NCI-H1694 treated with DMSO at 0.1 percent for 48 hours (cell line): ENCODE data around the gene SKI.

ENCODE experiments used
- DNase-seq: peaks from one replicate; lab custom pipeline; 2025; lab: John Stamatoyannopoulos, UW

The SKI gene

DNA sequence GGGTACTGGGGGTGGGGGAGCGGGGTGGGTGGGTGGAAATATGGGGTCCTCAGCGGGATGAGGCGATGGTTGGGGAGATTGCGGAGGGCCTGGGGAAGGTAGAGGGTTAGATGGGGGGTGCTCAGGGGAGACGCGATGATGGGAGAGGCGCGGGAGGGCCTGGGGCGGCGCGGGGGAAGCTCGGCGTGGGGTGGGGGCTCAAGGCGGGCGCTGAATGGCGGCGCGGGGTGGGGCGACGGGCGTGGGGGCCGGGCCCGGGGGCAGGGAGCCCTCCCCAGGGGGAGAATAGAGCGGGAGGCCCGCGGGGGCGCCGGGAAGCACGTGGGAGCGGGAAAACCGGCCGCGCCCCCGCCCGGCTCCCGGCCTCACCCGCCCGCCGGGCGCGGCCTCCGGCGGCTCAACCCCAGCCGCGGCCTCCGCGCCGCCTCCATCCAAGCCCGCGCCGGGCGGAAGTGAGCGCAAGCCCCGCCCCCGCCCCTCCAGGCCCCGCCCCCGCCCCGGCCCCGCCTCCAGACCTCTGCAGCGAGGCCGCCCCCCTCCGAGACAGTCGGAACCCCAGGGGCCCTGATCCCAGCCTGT lies 33.7 kb upstream of the SKI start, which contains the start of gene FAAP20:
TSS of gene FAAP20 (minus strand) at position 454 of the 579 bp plus-strand sequence. CDS start at position 431, 23 bp downstream.
- no peak for DNase-seq

DNA sequence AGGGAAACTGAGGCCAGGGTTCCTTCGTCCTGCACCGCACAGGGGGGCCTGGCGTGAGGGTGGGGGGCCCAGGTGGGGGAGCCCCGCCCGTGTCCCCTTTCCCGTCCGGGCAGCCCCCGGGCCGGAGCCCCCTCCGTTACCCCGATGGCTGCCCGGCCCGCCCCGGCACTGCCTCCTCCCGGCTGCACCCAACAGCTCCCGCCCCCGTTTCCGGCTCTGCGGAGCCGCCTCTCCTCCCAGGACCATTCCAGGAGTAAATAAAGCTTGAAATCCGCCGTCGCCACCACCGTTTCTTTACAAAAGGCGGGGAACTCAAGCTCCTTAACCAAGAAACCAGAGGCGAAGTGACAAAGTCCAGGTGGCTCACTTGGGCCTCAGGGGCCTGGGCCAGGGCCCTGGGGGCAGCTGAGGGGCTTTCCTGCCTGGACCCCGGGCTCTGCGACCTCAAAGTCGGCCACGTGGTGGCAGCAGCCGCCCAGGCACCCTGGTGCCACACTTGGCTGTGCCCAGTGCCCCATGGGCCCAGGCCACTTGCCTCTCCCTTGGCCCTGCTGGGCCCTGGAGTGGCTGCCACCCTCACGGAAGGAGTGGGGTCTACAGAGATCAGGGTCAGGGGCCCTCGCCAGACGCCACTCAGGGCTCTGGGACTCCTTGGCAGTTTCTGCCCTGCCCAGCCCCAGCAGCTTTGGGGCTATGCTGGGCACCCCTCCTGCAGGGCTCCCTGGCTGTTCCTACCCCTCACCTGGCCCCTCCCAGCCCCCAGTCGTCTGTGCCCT lies 33.0 kb upstream of the SKI start:
- peak; percentile 53 for DNase-seq

DNA sequence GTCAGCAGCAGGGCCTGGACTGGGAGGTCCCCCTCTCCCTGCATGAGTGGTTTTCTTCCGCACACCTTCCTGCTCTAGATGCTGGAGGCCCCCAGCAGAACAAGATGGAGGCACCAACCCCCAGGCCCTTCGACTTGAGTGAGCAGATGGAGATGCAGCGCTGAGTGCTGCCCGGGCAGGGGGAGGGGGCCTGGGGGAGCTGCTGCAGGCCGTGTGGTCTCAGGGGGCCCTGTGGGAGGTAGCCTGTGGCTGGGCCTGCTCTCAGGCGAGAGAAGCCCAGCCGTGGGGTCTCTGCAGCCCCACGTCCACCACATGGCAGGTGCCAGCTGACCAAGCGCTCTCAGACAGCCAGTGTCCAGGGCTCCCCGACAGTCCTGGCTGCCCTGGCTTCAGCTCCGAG lies 32.3 kb upstream of the SKI start:
- no peak for DNase-seq

DNA sequence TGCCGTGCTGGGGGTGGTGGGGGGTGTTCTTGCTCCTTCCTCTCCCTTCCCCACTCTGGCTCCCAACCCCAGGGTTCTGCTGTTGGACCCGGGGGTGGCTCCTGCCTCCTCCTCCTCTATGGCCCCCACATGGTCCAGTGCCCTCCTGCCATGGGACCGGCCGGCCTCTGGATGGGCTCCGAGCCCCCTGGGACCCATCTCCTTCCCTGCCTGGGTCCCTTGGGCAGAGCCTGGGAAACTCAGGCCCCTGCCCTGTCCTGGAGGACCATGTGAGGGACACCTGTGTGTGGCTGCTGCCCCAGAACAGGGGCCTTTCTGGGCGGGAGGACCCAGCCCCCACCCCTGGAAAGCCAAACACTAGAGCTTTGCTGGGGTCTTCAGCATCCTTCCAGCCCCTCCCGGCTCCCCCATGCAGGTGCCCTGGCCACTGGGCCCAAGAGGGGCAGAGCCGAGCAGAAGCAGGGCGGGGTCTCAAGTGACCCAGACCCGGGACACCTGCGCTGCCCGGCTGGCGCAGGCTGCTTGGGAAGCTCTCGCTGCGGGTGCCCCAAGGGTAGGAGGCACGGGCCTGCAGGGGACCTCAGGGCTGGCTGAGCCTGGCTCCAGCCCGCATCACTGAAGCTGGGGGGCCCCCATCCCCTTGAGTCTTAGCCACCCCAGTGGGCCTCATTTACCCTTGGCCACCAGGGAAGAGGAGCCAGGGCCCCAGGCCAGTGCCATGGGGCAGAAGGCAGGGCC lies 31.0 kb upstream of the SKI start:
- no peak for DNase-seq

DNA sequence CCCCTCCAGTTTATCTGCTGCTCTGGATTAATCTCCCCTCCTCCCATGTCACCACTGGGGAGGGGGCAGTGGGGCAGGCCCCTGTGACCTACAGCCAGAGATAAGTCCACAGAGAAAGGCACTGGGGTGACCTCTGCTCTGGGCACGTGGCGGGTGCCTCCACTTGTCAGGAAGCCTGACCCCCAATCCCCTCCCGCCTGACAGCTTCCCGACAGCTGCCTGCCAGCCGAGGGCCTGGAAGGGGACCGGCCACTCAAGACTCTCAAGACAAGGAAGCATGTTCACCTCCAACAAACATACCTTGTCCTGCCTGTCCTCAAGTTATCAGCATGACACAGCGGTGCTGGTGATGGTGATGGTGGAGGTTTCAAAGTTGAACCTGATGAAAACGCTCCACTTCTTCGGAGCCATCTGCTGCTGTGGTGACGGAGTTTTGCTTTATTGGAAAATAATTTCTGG lies 30.4 kb upstream of the SKI start:
- DNase-seq = no peak

DNA sequence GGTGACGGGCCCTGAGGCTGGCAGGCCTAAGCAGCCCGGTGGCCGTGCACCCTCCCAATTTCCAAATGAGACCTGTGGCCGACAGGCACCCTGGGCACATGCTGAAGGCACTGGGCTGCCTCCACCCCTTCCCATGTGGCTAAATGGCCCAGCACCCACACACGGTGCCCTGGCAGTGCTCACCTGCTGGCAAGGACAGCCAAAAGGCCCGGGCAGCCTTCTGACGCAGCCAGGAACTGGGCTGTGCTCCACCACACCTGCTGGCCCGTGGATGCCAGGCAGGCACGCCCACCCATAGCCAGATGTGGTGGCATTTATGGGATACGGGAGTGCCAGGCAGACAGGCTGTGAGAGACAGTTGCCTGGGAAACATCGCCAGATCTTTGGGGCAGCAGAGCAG lies 29.5 kb upstream of the SKI start:
- DNase-seq = no peak

DNA sequence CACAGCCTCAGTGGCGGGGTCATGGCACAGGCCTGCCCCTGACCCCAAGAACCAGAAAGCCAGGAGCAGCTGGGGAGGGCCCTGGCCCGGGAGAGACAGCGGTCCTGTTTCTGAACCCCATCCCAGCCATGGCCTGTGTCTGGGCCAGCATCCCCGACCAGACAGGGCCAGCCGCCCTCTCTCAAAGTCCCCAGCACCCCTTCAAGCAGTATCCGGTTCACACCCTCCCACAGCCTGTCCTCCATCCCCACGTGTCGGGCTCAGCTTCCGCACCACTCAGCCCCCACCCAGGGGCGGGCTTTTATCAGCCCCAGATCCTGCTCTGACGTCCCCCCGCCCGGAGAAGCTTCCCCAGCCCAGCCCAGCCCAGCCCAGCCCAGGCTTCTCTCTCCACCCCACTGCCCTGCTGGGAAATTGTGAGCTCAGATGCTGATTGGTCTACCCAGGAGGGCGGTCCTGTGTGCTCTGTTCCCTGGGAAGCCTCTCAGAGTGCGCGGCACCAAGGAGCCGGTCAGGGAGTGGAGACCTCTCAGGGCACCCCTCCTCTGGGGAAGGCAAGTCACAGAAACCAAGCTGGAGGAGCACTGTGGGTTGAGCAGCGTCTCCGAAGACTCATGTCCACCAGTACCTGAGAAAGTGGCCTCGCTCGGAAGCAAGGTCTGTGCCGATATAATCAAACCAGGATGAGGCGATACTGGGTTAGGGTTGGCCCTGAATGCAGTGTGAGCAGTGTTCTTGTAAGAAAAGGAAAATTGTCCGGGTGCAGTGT lies 28.9 kb upstream of the SKI start:
- DNase-seq = peak; percentile 15

DNA sequence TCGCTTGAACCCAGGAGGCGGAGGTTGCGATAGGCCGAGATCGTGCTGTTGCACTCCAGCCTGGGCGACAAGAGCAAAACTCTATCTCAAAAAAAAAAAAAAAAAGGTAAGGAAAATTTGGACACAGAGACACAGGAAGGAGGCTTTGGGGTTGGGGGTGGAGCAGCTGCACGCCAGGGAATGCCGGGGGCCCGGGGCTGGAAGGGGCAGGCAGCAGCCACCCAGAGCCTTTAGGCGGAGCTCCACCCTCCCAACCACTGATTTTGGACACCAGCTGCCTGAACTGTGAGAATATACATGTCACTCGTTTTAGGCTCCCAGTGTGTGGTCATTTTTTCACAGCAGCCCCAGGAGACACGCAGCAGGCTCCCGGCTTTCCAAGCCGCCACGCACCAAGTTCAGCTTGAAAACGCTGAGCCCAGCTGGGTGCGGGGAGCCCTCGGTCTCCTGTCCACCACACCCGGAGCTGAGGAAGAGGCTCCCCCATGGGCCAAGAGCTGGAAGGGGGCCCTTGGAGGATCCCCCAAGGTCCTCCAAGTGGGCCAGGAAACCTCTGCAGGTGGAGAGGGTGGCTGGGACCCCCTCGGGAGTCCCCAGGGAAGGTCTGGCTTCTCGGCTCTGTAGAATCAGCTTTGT lies 27.7 kb upstream of the SKI start:
- no peak for DNase-seq

DNA sequence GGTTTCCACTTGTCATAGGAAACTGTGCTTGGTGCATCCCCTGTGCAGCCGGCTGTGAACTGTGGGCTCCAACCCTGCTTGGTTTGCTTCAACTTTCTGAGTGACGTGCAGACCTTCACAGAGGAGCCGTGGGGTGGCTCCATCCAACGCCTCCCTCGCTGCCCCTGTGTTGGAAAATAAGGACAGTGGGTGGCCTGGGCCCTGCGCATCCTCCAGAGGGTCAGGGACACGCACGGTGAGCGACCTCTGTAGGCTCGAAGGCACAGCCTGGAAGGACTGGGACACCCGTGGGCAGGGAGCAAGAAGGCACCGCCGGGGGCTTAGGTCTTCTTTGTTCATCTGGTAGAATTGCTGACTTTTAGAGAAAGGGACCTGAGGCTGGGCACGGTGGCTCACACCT lies 27.1 kb upstream of the SKI start:
- no peak for DNase-seq

DNA sequence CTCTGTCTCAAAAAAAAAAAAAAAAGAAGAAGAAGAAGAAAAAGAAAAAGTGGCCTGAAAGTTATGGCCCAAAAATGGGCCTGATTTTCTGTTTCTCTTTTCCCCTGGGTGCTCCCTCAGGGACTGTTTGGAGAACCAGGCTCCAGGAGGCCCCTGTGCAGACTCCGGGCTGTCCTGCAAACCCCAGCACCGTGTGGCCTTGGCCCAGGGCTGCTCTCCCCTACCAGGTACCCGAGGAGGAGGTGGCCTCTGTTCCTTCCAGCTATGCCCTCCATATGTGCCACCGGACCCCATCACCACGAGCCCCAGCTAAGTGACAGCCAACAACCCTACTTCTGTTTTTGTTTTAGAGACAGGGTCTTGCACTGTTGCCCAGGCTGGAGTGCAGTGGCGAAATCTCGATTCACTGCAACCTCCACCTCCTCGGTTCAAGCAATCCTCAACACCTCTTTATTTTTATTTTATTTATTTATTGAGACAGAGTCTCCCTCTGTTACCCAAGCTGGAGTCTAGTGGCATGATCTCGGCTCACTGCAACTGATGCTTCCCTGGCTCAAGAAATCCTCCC lies 26.0 kb upstream of the SKI start:
- DNase-seq = no peak

DNA sequence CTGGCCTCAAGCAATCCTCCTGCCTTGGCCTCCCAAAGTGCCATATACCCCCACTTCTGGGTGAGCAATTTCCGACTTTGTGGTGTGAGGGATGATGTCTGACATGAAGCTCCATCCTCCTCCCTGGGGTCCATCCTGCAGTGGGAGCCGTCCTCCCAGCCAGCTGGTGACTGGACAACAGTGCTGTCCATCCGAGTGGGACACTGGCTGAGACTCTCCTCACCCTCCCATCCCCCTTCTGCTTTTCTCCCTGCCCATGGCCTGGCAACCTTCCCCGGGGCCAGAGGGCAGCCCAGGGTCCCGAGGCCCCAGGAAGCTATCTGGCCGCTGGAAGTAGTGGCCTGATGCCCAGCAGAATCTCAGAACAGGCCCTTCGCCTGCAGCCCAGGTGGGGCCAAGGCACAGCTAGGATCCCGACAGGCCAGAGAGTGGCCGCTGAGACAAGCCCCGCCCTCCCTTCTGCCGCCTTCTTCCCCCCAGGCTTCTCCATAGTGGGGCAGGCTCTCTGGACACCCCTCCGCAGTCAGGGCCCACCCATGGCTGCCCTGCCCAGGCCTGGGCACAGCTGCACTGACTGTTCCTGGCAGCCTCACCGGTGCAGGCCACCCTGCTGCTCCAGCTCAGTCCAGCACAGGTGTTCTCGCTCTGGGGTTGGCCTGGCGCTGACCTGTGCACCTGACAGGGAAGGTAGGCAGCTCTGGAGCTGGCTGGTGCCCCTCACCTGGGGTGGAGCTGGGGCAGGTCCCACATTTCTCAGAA lies 25.1 kb upstream of the SKI start:
- DNase-seq = no peak

DNA sequence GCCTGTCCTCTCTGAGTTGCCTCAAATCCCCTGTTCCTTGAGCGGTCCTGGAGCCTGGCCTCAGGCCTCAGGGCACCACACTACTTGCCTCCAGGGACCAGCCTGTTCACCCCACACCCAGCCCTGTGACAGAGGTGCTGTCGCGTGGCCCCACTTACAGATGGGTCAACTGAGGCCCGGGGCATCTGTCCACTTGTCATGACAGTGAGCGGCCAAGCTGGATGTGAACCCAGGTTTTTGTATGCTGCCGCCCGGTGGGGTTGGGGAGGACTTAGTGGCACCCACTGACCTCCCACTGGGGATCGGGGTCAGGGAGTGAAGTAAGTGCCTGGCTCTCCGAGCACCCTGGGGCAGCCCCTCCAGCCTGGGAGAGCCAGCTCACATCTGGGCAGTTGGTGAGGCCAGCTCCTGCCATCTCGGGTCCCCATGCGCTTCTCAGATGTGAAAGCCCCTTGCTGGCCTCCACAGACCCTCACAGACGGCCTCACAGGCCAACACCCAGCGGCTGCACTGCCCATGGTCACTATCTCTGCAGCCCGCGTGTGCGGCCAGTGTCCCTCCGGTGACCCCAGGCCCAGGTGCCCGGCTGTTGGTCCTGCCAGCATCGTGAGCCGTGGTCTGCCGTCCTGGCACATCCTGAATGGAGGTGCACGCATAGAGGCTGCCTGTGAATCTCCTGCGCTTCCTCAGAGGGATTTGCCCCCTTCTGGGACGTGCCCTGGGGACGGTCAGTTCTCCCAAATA lies 24.3 kb upstream of the SKI start:
- no peak for DNase-seq

DNA sequence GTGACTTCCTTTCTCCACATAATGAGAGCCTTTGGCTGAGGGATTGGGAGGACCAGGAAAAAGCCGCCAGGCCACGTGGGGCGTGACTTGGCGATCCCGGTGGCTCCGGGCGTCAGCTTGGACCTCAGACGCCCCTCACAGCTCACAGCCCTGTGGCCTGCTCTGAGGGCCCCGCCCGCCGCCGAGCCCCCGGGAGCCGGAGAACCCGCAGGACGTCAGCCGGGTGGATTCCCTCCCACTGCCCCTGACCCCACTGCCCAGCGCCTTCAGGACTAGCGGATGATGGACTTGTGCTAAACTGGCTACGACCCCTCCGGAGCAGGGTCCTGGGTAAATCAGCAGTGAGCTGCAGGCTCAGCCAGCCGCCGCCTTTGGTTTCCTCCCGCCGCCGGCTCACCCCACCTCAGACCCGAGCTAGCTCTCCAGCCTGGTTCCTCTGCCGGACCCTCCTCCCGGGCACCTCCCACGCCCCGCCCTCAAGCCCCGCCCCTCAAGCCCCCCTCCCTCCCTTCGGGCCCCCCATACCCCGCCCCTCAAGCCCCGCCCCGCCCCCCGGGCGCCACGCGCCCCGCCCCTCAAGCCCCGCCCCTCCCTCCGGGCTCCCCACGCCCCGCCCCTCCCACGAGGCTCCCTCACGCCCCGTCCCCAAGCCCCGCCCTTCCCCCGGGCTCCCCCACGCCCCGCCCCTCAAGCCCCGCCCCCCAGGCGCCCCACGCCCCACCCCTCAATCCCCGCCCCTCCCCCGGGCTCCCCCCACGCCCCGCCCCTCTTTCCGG lies 23.5 kb upstream of the SKI start:
- no peak for DNase-seq

DNA sequence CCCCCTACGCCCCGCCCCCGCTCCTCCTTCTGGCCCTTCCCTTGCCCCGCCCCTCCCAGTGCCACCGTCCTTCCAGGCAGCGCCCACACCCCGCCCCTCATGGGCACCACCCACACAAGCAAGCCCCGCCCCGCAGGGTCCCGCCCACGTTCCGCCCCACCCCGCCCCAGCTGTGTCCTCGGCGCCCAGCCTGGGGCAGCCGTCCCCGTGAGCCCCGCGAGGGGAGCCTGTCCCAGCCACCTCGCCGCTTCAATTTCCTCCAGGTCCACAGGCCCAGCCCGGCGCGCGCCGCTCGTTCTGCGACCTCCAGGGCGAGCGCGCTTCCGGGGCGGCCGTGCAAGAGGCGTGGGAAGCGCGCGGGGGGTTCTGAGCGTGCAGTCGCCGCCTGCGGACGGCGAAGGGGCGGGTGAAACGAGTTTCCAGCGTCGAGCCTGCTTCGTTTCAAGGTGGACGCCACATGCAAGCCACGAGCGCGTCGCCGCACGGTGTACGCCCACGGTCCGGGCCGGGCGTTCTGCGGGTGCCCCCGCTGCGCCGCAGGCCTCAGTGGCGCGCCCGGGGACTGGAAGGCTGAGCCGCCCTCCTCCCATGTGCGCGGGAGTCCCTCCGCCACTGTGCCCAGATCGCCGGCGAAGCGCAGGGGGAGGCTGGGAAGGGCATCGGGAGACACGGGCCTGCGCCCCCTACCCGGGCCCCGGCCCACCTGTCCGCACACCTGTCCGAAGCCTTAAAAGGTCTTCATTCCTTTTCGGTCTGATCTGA lies 22.7 kb upstream of the SKI start:
- peak; percentile 23 for DNase-seq

DNA sequence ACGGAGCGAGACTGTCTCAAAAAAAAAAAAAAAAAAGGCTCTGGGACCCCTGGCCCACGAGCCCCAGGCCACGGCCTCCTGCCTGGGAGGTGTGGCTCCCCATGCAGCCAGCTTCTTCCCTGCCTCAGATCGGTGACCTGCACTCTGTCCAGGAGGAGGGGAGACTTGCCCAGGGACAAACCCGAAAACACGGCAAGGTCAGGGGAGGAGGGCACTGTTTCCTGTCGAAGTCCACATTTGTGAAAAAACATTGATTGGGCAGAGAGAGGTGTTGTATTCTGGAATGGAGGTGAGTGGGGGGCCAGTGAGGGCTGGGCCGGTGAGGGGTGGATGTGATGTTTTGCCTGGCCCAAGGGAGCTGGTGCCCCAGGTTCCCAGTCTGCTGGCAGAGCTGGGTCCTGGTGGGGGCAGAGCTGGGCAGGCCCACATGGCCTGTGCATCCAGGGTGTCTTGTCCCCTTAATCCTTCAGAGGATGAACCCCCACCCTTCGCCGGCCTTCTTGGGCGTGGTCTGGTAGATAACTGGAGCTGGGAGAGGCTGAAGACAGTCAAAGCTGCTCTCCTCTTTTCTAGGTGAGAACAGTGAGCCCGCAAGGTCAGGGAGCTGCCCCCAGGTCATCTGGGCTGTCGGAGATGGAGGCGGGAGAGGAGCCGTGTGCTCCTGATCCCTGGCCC lies 21.2 kb upstream of the SKI start:
- DNase-seq = no peak

DNA sequence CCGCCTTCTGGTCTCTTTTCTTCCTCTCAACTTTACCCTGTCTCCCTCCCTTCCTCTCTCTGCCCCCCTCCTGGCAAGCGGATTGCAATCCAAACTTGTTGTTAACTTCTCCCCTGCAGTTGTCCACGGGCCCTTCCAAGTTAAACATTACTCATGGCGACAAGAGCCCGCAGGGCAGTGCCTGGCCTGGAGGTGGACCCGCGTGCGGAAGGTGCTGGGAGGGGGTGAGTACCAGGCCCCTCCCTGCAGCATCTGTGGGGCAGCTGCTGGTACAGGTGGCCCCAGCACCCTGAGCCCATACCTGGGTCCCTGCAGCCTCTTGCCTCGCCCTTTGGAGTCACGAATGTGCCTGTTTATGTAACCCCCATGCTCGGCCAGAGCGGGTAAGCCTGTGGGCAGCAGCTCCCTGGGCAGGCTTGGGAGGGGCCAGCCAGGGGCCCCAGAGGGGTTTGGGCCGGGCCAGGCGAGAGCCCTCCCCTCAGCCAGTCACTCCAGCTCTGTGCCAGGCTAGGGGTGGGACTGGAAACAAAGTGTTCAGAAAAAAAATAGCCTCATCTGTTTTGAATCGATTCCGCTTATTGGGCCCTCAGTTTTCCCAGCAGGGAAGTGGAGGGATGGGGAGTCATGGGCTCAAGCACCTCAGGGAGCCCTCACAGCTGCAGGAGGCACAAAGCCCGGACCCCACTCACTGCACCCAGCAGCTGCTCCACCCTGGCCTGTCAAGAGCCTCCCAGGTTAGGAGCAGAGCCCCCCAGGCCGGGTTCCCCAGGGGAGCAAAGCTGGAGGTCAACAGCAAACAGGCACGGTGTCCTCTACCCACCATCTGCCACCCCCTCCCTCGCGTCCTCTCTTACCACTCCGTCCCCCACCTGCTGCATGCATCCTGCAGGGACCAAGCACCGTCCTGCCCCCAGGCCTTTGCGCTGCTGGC lies 19.5 kb upstream of the SKI start:
- DNase-seq = no peak
